GM12873 (cell line): ENCODE measurements around the gene DMAP1.

ENCODE experiments used
- TF ChIP-seq, protein P1 (sequence below): IDR thresholded peaks from 2 replicates; pipeline ENCODE4 v1.5.1; 2012; ENCODE audit warnings: low read depth, mild to moderate bottlenecking, moderate library complexity, low read length, control low read depth; ENCODE audit not compliant: insufficient read depth; ENCODE audit errors: missing control alignments

DMAP1 gene

DNA sequence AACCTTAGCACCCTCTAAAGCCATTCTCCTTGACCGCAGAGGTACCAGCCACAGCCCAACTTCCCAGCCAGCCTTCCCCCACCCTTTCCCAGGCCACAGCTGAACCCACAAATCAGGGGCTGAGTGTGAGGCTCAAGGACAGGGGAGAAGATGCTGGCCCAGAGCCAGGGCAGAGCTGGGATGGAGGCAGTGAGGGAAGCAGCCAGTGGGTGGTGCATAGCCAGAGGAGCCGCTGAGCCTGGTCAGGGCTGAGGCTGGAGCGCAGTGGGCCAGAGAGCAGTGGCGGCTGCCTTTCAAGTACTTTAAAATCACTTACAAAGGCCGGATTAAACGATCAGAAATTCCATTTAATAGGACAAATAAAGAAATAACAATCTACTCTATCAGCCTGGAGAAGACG, 36.3 kb downstream of the DMAP1 start:
- TF ChIP-seq, protein P1, sequence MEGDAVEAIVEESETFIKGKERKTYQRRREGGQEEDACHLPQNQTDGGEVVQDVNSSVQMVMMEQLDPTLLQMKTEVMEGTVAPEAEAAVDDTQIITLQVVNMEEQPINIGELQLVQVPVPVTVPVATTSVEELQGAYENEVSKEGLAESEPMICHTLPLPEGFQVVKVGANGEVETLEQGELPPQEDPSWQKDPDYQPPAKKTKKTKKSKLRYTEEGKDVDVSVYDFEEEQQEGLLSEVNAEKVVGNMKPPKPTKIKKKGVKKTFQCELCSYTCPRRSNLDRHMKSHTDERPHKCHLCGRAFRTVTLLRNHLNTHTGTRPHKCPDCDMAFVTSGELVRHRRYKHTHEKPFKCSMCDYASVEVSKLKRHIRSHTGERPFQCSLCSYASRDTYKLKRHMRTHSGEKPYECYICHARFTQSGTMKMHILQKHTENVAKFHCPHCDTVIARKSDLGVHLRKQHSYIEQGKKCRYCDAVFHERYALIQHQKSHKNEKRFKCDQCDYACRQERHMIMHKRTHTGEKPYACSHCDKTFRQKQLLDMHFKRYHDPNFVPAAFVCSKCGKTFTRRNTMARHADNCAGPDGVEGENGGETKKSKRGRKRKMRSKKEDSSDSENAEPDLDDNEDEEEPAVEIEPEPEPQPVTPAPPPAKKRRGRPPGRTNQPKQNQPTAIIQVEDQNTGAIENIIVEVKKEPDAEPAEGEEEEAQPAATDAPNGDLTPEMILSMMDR = no peak

DNA sequence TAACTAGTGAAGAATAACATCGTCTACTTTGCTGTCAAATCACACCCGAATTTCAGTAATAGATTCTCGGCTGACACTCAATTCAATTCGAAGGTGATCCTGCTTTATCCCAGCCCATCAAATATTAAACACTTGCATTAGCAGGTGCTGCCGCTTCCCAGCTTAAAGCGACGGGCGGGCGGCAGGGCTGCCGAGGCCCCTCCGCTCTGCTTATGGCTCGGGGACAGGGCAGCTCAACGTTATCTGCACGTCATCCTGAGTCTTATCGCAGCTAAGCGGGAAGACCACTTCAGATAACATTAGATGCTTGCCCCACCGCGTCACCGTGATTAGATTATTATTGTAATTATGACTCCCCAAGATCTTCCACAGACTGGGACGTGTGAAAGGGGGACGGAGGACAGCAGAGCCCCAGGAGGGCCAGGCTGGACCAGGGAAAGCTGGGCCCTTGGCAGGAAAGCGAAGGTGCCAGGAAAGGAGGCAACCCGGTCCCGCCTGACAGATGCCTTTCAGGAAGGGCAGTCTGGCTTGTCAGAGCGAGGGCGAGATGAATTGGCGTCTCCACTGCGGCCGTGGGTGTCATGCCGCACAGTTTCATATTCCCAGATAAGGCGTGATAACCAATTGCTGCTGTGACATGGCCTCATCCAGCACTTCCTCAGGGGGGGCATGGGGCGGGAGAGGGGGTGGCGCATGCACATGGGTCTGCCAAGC, 37.0 kb downstream of the DMAP1 start:
- TF ChIP-seq, protein P1 = no peak

DNA sequence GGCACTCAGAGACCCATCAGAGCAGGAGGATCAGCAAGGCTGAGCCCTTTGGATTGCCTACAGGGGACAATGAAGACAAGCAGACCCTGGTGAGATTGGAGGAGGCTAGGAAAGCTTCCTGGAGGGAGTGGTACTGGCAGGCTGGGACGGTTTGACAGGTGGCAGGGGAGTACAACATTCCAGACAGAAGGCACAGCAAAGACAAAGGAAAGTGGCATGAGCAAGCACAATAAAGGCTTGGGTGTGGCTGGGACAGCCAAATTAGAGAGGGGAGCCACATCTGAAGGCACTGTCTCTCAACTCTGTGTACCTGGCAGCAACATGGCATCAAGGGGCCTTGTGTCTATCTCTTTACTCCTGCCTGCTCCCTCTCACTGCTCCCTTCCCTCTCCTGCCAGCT, 38.2 kb downstream of the DMAP1 start:
- TF ChIP-seq, protein P1 = no peak

DNA sequence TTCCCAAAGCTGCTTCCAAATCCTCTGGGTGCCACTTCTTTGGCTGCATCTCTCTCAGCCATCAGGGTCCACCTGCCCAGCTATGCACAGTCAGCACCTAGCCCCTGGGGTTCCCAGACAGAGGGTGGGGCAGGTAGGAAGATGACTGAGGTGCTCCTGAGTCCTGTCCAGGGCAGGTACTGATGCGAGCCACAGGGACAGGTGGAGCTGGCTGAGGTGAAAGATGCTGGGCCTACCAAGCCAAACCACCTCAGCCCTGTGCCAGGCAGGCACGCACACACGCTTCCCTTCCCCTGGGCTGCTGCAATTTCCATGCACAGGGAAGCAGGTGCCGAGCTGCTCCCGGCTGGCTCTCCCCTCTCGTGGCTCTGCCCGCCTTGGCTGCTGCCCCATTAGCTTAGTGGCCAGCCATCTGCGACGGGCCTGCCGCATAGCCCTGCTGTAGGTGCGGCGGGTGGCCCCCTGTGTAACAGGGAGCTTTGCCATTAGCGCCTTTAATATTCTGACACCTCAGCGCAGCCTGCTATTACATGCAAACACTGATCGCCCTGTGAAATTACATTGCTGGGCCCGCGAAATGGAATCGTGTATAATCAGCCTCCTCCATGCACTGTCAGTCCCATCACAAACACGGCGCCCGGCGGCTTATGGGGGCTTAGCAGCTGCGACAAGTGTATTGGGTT, 38.9 kb downstream of the DMAP1 start:
- TF ChIP-seq, protein P1 = no peak

DNA sequence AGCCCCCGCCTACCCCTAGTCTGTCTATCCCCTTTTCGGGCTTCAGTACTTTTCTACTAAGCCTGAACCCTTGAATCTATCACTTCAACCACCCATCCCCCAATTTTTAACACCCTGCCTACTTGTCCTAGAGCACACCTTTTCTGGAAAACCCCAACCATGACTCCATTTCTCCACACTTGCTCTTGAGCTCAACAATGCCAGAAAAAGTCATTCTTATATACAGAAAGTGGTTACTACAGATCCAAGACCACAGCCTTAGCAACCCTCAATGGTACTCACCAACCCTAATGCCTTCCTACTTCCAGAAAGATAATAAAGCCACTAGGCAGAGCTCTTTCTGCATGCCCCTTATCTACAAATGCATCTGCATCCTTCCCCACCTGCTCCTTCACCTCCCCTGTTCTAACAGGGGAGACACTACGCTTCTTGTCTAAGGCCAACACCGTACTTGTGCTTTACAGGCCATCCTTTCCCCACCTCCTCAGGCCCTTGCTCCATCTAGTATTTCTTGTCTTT, 41.2 kb downstream of the DMAP1 start:
- TF ChIP-seq, protein P1 = no peak

DNA sequence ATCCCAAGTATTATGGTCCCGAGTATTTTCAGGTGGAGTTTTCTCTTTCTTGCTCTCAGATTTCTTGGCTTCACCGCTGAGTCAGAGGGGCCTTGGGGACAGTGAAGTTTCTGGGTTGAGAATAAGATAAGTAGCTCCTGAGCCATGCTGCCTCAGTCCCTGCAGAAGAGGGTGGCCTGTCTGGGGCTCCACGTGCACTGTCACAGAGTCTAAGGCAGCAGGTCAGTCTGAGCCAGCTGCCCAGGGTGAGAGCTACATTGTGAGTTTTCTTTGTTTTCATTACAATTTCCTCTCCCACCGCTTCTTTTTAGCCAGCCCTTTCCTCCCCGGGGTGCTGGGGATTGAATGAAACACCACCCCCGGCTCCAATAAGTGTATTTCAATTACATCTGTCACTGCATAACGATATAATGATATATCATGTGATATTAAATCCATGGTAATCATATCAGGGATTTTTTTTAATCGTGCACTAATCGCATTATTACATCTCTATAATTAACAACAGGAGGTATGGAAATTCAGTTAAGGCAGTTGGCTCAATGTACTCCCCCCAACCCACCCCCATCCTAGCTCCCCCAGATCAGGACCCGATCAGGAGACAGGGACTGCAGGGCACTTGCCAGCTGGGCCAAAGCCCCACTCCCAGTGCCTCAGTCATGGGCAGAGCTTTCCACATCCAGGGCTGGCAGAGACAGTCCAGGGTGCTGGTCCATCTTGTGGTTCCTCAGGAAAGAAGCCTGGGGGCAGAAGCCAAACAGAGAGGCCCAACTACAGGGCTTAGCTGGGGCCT, 43.7 kb downstream of the DMAP1 start:
- TF ChIP-seq, protein P1 = no peak

DNA sequence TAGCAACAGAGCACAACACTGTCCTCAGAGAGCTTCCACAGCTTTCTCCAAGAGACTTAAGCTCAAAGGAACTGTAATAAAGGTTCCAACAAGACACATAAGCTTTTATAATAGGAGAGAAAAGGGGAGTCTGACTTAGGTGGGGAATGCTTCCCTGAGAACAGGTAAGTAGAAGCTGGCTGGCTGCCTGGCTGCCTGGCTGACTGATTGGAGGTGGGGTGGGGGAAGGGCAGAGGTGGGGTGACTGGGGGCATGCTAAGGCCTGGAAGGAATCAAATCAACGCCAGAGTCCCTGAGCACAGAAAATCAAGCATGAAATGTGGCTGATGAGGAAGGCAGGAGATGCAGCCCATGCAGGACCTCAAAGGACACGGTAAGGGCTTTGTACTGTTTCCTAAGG, 45.8 kb downstream of the DMAP1 start:
- TF ChIP-seq, protein P1 = no peak
